Neural progenitor cell (in vitro differentiated cells): Measurements from ENCODE around the gene PCDH9.

ENCODE experiments used
- EZH2 ChIP-seq: fragments of 200-600 bp; sonication (generic); IDR thresholded peaks from 2 replicates; pipeline ENCODE4 v1.6.1; 2017; ENCODE audit warnings: antibody characterized with exemption, mild to moderate bottlenecking, moderate library complexity
- EZH2phosphoT487 ChIP-seq: fragments of 200-600 bp; sonication (generic); IDR thresholded peaks from 2 replicates; pipeline ENCODE4 v1.6.1; 2017; ENCODE audit warnings: antibody characterized with exemption
- TF ChIP-seq, protein P1 (sequence below): fragments of 200-600 bp; sonication (generic); IDR thresholded peaks from 2 replicates; pipeline ENCODE4 v1.5.1; 2017; ENCODE audit warnings: antibody characterized with exemption, mild to moderate bottlenecking

DNA sequence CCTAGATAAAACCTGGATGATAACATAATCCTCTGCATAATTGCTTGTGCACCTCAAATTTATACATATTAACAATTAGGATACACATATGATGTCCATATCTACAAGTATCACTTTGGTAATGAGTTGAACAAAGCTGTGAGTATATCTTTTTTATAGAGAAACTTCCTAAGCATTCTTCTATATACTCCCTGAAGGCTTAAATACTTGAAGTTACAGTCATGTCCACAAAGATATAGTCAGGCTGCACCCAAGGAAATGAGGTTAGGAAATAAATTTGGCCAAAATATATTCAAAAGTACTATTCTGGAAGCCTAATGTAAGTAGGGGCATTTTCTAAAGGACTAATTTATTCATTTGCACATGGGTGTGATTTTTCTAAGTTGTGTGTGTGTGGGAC lies 761.5 kb downstream of the PCDH9 start:
- TF ChIP-seq EZH2 (no peak), EZH2phosphoT487 (no peak)
- TF ChIP-seq, protein P1, sequence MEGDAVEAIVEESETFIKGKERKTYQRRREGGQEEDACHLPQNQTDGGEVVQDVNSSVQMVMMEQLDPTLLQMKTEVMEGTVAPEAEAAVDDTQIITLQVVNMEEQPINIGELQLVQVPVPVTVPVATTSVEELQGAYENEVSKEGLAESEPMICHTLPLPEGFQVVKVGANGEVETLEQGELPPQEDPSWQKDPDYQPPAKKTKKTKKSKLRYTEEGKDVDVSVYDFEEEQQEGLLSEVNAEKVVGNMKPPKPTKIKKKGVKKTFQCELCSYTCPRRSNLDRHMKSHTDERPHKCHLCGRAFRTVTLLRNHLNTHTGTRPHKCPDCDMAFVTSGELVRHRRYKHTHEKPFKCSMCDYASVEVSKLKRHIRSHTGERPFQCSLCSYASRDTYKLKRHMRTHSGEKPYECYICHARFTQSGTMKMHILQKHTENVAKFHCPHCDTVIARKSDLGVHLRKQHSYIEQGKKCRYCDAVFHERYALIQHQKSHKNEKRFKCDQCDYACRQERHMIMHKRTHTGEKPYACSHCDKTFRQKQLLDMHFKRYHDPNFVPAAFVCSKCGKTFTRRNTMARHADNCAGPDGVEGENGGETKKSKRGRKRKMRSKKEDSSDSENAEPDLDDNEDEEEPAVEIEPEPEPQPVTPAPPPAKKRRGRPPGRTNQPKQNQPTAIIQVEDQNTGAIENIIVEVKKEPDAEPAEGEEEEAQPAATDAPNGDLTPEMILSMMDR: no peak
